Thoracic aorta (tissue), 2 donors: ENCODE data around the gene EPB41L5. TPM values are rescaled to one million over a fixed set of nuclear protein-coding genes. Genes with fewer than 3 reads are reported as not detected.

Experiments
- ATAC-seq: fragments of 150-250 bp; one replicate; pipeline ENCODE4 v1.8.0; 2017; ENCODE audit warnings: low read depth; ENCODE audit not compliant: insufficient number of reproducible peaks, low FRiP score
- DNase-seq: peaks from one replicate; pipeline ENCODE4 v3.0.0-alpha.2; 2020; ENCODE audit warnings: low spot score
- H3K27ac ChIP-seq, 2 donors: fragments of 200-600 bp; sonication (generic); 1 replicate in 1 of 2; 2 replicates in 1 of 2; pipeline ENCODE4 v1.5.1; 2016; ENCODE audit warnings: mild to moderate bottlenecking in 2 of 2, moderate library complexity in 2 of 2
- H3K27me3 ChIP-seq: fragments of 200-600 bp; sonication (generic); replicated peaks from 2 replicates; pipeline ENCODE4 v1.6.0; 2016; ENCODE audit warnings: mild to moderate bottlenecking; ENCODE audit not compliant: insufficient read depth
- H3K36me3 ChIP-seq: fragments of 200-600 bp; sonication (generic); one replicate; pipeline ENCODE4 v1.5.1; 2016
- H3K4me1 ChIP-seq, 2 donors: fragments of 200-600 bp; sonication (generic); 1 replicate in 1 of 2; 2 replicates in 1 of 2; pipeline versions ENCODE4 v1.5.1 to v1.6.0; 2016; ENCODE audit warnings: low read depth in 2 of 2, mild to moderate bottlenecking in 1 of 2; ENCODE audit not compliant: control insufficient read depth in 1 of 2
- H3K4me3 ChIP-seq: fragments of 200-600 bp; sonication (generic); 2 replicates; pipeline ENCODE4 v1.5.1; 2016; ENCODE audit warnings: mild to moderate bottlenecking
- H3K9me3 ChIP-seq: fragments of 200-600 bp; sonication (generic); 2 replicates; pipeline ENCODE4 v1.5.1; 2016
- CTCF ChIP-seq: fragments of 200-600 bp; sonication (generic); IDR thresholded peaks from one replicate; pipeline ENCODE4 v1.5.1; 2019; ENCODE audit warnings: antibody characterized with exemption
- total RNA-seq, 2 donors: library from RNA; depleted of rRNA; stranded (reverse); fragments of >200 nt; gene quantifications; one replicate each; pipeline versions ENCODE4 v1.1.0 to v1.2.3, GENCODE V29; 2016

Gene EPB41L5
- total RNA-seq, 2 donors from 2014 or later, result 15.4 to 18.5 TPM

DNA sequence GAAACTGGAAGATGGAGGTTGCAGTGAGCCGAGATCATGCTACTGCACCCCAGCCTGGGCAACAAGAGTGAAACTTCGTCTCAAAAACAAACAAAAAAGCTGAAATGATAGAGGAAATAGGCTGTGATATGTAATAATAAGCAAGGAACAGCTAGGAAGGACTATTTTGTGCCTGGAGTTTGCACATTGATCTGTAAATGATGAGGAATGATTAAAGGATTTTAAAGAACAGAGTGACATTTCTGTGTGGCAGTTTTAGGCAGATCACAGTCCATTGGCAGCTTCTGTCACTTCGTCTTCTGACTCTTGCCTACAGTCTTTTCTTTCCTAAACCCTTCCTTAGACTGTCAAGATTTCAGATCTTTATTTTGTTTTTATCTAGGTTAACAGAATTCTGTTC lies 19.4 kb downstream of the EPB41L5 start:
- no peaks in the 10 kb centered on the region for H3K4me1 ChIP-seq
- H3K27ac ChIP-seq, result no peak overlapping the region
- ATAC-seq (no peak), DNase-seq (no peak)
- H3K27me3 ChIP-seq, result no peaks in the 10 kb centered on the region
- H3K9me3 ChIP-seq, result no peaks in the 10 kb centered on the region
- H3K36me3 ChIP-seq, result no peaks in the 10 kb centered on the region
- no peak for TF ChIP-seq CTCF
- no peak overlapping the region for H3K4me3 ChIP-seq

DNA sequence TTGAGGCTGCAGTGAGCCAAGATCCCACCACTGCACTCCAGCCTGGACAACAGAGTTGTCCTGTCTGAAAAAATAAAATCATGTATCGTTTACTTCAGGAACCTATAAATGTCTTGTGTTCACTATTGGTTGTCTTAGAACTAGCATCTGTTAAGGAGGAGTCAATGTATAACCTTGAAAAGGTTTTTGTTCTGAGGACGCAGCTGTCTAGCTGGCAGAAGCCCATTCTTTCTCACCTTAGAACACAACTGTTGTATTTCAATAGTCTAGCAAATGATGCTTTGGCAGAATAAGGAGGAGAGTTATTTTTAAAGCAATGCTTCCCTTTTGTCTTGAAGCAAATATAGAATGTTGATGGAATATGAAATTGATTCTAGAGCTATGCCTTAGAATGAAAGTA lies 21.1 kb downstream of the EPB41L5 start:
- no peaks in the 10 kb centered on the region for H3K9me3 ChIP-seq
- no peak overlapping the region for H3K4me3 ChIP-seq
- no peaks in the 10 kb centered on the region for H3K36me3 ChIP-seq
- no peak overlapping the region for H3K27ac ChIP-seq
- DNase-seq, result no peak
- ATAC-seq, result no peak
- no peak for TF ChIP-seq CTCF
- H3K27me3 ChIP-seq, result no peaks in the 10 kb centered on the region
- H3K4me1 ChIP-seq, result no peaks in the 10 kb centered on the region

- Histone ChIP-seq H3K4me3 (no peak overlapping the region), H3K27ac (no peak overlapping the region), H3K36me3 (no peaks in the 10 kb centered on the region), H3K27me3 (no peaks in the 10 kb centered on the region), H3K4me1 (no peaks in the 10 kb centered on the region), H3K9me3 (no peaks in the 10 kb centered on the region)
- ATAC-seq (no peak), DNase-seq (no peak)
- no peak for TF ChIP-seq CTCF
These were observed 21.7 kb downstream of the EPB41L5 start for GRCh38 chr2:120034621-120035020.

DNA sequence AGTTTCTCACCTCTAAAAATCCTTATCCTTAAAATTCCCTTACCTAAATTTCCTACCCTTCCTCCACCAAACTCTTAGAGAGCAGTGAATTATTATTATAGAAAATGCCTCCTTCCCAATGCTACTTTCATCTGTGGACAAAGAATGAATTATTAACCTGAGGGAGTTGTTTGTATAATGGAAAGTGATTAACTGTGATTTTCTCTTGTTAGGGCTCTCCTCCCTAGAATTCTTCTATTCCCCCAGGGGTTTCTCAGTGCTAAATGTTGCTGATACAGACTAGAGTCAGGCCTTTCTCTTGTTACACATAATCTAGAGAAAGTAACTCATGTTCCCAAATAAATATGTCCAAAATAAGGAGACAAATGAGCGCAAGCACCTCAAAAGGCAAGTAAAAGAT lies 23.3 kb downstream of the EPB41L5 start:
- no peaks in the 10 kb centered on the region for H3K36me3 ChIP-seq
- H3K27ac ChIP-seq, result no peak overlapping the region
- no peak for ATAC-seq
- no peak for TF ChIP-seq CTCF
- H3K4me1 ChIP-seq, result no peaks in the 10 kb centered on the region
- no peak overlapping the region for H3K4me3 ChIP-seq
- no peak for DNase-seq
- no peaks in the 10 kb centered on the region for H3K9me3 ChIP-seq
- no peaks in the 10 kb centered on the region for H3K27me3 ChIP-seq

- no peaks in the 10 kb centered on the region for H3K36me3 ChIP-seq
- no peak for DNase-seq
- no peaks in the 10 kb centered on the region for H3K27me3 ChIP-seq
- no peak overlapping the region for H3K27ac ChIP-seq
- no peak overlapping the region for H3K4me3 ChIP-seq
- no peak for ATAC-seq
- H3K4me1 ChIP-seq, result peaks cover 2 to 10% of the 10 kb centered on the region in 2 donors
- H3K9me3 ChIP-seq, result no peaks in the 10 kb centered on the region
- TF ChIP-seq CTCF, result no peak
These were observed 25.2 kb downstream of the EPB41L5 start for GRCh38 chr2:120037995-120038541.
